ENCODE results near the gene IFRD2. TPM values are rescaled to one million over a fixed set of nuclear protein-coding genes. Genes with fewer than 3 reads are reported as not detected.

Gene IFRD2
- total and polyA plus RNA-seq, 2 of the 13 experiments (the other 11 are each of a cell fraction or from before 2014, with no cell fraction given) = 32.8 to 96.1 TPM

GRCh38 chr3:50272911-50273688 is 19.1 kb downstream of the IFRD2 start (continued):
- TF ChIP-seq ZNF407 (CRISPR knock-in tag; IDR thresholded peaks at IDR 0.05; ENCODE audit: not compliant biosample characterization) (no peak), UBTF (CRISPR knock-in tag; IDR thresholded peaks at IDR 0.05) (no peak; the same call in 1 of the 2 replicates), SNRNP70 (IDR thresholded peaks at IDR 0.05; ENCODE audit: low read depth, low read length) (no peak), ARID5B (CRISPR knock-in tag; IDR thresholded peaks at IDR 0.05) (peak; percentile 58), ZNF558 (CRISPR knock-in tag; IDR thresholded peaks at IDR 0.05; ENCODE audit: borderline replicate concordance) (no peak), RBM22 (optimal IDR thresholded peaks at IDR 0.05; ENCODE audit: low read length) (peak; percentile 80), ZNF234 (CRISPR knock-in tag; conservative IDR thresholded peaks at IDR 0.05) (no peak), MTF2 (CRISPR knock-in tag; IDR thresholded peaks at IDR 0.05; ENCODE audit: borderline replicate concordance) (no peak), KDM2A (CRISPR knock-in tag; IDR thresholded peaks at IDR 0.05; ENCODE audit: borderline replicate concordance, low read depth) (peak; percentile 78; the same call in 1 of the 2 replicates), CBX5 (CRISPR knock-in tag; IDR thresholded peaks at IDR 0.05; ENCODE audit: borderline replicate concordance) (no peak), GATAD1 (CRISPR knock-in tag; IDR thresholded peaks at IDR 0.05) (peak; percentile 76), ZNF691 (CRISPR knock-in tag; IDR thresholded peaks at IDR 0.05; ENCODE audit: borderline replicate concordance, low read depth) (no peak; the same call in 1 of the 2 replicates)

All from HepG2 (cell line).